GM13976 (cell line): ENCODE data around the gene E2F1.

ENCODE experiments used
- DNase-seq: peaks from one replicate; pipeline ENCODE4 v3.0.0; 2012; ENCODE audit warnings: low spot score
- CTCF ChIP-seq: IDR thresholded peaks from 2 replicates; pipeline ENCODE4 v1.5.1; 2012; ENCODE audit warnings: borderline replicate concordance, mild to moderate bottlenecking; ENCODE audit not compliant: insufficient read depth; ENCODE audit errors: extremely low read depth, missing control alignments, control extremely low read depth
- in situ Hi-C: fragments of 300-500 bp; cut with MboI; formaldehyde crosslinking; loops from one replicate; pipeline ENCODE4 v1.12.0; 2022; ENCODE audit warnings: low sequenced_read_pairs, mixed read lengths, inconsistent platforms; ENCODE audit not compliant: unreplicated experiment

The E2F1 gene

GRCh38 chr20:33664762-33665144 lies 21.4 kb downstream of the E2F1 start:
- in situ Hi-C loops = loop anchor here (10.0 kb wide), 1 partner anchor 210 kb away; no protein-coding TSS in a partner anchor

GRCh38 chr20:33664085-33664761 lies 22.0 kb downstream of the E2F1 start:
- TF ChIP-seq CTCF = no peak
- in situ Hi-C loops = loop anchor here (10.0 kb wide), 1 partner anchor 209 kb away; no protein-coding TSS in a partner anchor
- no peak for DNase-seq

More at GRCh38 chr20:33664762-33665144, 21.4 kb downstream of the E2F1 start:
- DNase-seq = no peak
- TF ChIP-seq CTCF = no peak

GRCh38 chr20:33663161-33664084 lies 22.8 kb downstream of the E2F1 start:
- no peak for TF ChIP-seq CTCF
- in situ Hi-C loops = loop anchor here (10.0 kb wide), 1 partner anchor 209 kb away; no protein-coding TSS in a partner anchor
- DNase-seq = peak; percentile 93

- no peak for TF ChIP-seq CTCF
- in situ Hi-C loops = loop anchor here (10.0 kb wide), 1 partner anchor 207 kb away; no protein-coding TSS in a partner anchor
These were observed 24.0 kb downstream of the E2F1 start, which contains the start of gene C20orf144 for GRCh38 chr20:33662172-33662571. Gene C20orf144 (plus strand): TSS chr20:33662327. CDS start chr20:33662346, 19 bp downstream.

GRCh38 chr20:33660685-33661058 lies 25.5 kb downstream of the E2F1 start:
- no peak for TF ChIP-seq CTCF
- in situ Hi-C loops = loop anchor here (10.0 kb wide), 1 partner anchor 206 kb away; no protein-coding TSS in a partner anchor
- DNase-seq = no peak

More at GRCh38 chr20:33662172-33662571, 24.0 kb downstream of the E2F1 start, which contains the start of gene C20orf144:
- DNase-seq = no peak

GRCh38 chr20:33660035-33660684 lies 26.0 kb downstream of the E2F1 start:
- TF ChIP-seq CTCF = no peak
- DNase-seq = no peak
- in situ Hi-C loops = loop anchor here (10.0 kb wide), 1 partner anchor 205 kb away; no protein-coding TSS in a partner anchor
